OCI-LY3 (cell line): ENCODE measurements around the gene AKR1B1.

Experiments
- CTCF ChIP-seq: fragments of 200-600, 300-600 bp; sonication (generic); IDR thresholded peaks from 2 replicates; pipeline ENCODE4 v1.5.1; 2014; ENCODE audit warnings: antibody characterized with exemption, low read length, low read depth
- EZH2phosphoT487 ChIP-seq: fragments of 200-600 bp; shearing (Covaris generic); IDR thresholded peaks from 2 replicates; pipeline ENCODE4 v1.6.1; 2018; ENCODE audit warnings: antibody characterized with exemption, mixed run types, low read depth

- TF ChIP-seq CTCF (no peak), EZH2phosphoT487 (no peak)
Observed at GRCh38 chr7:134480202-134480601, 21.3 kb upstream of the AKR1B1 start.
